Gastroesophageal sphincter (tissue), 4 donors: Measurements from ENCODE around the gene DCAF8. TPM values are rescaled to one million over a fixed set of nuclear protein-coding genes. Genes with fewer than 3 reads are reported as not detected.

ENCODE experiments used
- ATAC-seq: fragments of 150-250 bp; one replicate; pipeline ENCODE4 v1.9.1; 2016; ENCODE audit warnings: mild to moderate bottlenecking, moderate library complexity
- H3K27ac ChIP-seq, 4 donors: fragments of 200-600 bp; sonication (generic) in 3 of 4; 1 replicate in 3 of 4; 2 replicates in 1 of 4; pipeline ENCODE4 v1.5.1; 2016 to 2019
- H3K27me3 ChIP-seq: fragments of 200-600 bp; sonication (generic); one replicate; pipeline ENCODE4 v1.5.1; 2019
- H3K36me3 ChIP-seq, 2 donors: fragments of 200-600 bp; sonication (generic); one replicate each; pipeline ENCODE4 v1.5.1; 2019; ENCODE audit warnings: control low read depth in 1 of 2
- H3K4me1 ChIP-seq, 3 donors: fragments of 200-600 bp; sonication (generic); 1 replicate in 2 of 3; 2 replicates in 1 of 3; pipeline ENCODE4 v1.5.1; 2016 to 2019; ENCODE audit warnings: control low read depth in 2 of 3
- H3K4me3 ChIP-seq, 2 donors: fragments of 200-600 bp; sonication (generic); one replicate each; pipeline ENCODE4 v1.5.1; 2019; ENCODE audit warnings: mild to moderate bottlenecking in 1 of 2, moderate library complexity in 1 of 2
- H3K9me3 ChIP-seq, 3 donors: fragments of 200-600 bp; sonication (generic); one replicate each; pipeline ENCODE4 v1.5.1; 2017 to 2019; ENCODE audit warnings: control low read depth in 2 of 3
- EP300 ChIP-seq: sonication (generic); formaldehyde crosslinking; IDR thresholded peaks from one replicate; pipeline ENCODE4 v1.6.1; 2017; ENCODE audit warnings: antibody characterized with exemption, mild to moderate bottlenecking
- POLR2A ChIP-seq, 2 donors: fragments of 450-650 bp; IDR thresholded peaks; one replicate each; pipeline ENCODE4 v1.6.1; 2017; ENCODE audit warnings: antibody characterized with exemption in 2 of 2, mild to moderate bottlenecking in 2 of 2, moderate library complexity in 1 of 2
- POLR2AphosphoS5 ChIP-seq: sonication (generic); formaldehyde crosslinking; IDR thresholded peaks from one replicate; pipeline ENCODE4 v1.6.1; 2017; ENCODE audit warnings: antibody characterized with exemption
- WGBS, 2 donors: methylation state at CpG; one replicate each; pipeline ENCODE4 v1.1.5; 2018; ENCODE audit warnings: low coverage in 1 of 2; 5-methylcytosine and 5-hydroxymethylcytosine counted together
- total RNA-seq, 4 donors: library from RNA; depleted of rRNA; stranded (reverse); fragments of >200 nt; gene quantifications; one replicate each; pipeline ENCODE4 v1.1.0, GENCODE V29; 2016
- TF ChIP-seq, protein P1 (sequence below), 4 experiments: fragments of 200-600 bp in 2 of 4; fragments of 450-650 bp in 2 of 4; sonication (generic) in 1 of 4; IDR thresholded peaks; one replicate each; pipeline ENCODE4 v1.5.1; 2017 to 2019; ENCODE audit warnings: antibody characterized with exemption in 4 of 4, mild to moderate bottlenecking in 2 of 4, moderate library complexity in 2 of 4

DCAF8 gene
- total RNA-seq, 4 donors from 2014 or later = 154 to 211 (median 159) TPM

- H3K4me1 ChIP-seq = peaks cover 3 to 46% (median 18%) of the 10 kb centered on the region in 3 donors
- 22 to 61% methylated on average over 5 to 11 of the region's 16 CpGs for WGBS, 2 donors
- TF ChIP-seq POLR2AphosphoS5 = no peak
- TF ChIP-seq EP300 = no peak
- no peak for TF ChIP-seq POLR2A (IDR thresholded peaks at IDR 0.05)
- TF ChIP-seq, protein P1, sequence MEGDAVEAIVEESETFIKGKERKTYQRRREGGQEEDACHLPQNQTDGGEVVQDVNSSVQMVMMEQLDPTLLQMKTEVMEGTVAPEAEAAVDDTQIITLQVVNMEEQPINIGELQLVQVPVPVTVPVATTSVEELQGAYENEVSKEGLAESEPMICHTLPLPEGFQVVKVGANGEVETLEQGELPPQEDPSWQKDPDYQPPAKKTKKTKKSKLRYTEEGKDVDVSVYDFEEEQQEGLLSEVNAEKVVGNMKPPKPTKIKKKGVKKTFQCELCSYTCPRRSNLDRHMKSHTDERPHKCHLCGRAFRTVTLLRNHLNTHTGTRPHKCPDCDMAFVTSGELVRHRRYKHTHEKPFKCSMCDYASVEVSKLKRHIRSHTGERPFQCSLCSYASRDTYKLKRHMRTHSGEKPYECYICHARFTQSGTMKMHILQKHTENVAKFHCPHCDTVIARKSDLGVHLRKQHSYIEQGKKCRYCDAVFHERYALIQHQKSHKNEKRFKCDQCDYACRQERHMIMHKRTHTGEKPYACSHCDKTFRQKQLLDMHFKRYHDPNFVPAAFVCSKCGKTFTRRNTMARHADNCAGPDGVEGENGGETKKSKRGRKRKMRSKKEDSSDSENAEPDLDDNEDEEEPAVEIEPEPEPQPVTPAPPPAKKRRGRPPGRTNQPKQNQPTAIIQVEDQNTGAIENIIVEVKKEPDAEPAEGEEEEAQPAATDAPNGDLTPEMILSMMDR (IDR thresholded peaks at IDR 0.05) = peak; percentile 97 to 99 (median 98)
- ATAC-seq = peak; percentile 77
- peak overlapping the region in 1 of 4 donors; percentile 60 for H3K27ac ChIP-seq
- no peaks in the 10 kb centered on the region for H3K27me3 ChIP-seq
- H3K9me3 ChIP-seq = no peaks in the 10 kb centered on the region
- no peaks in the 10 kb centered on the region for H3K36me3 ChIP-seq
- H3K4me3 ChIP-seq = no peak overlapping the region
Measured at GRCh38 chr1:160193091-160193819, 69.1 kb downstream of the DCAF8 start.

DNA sequence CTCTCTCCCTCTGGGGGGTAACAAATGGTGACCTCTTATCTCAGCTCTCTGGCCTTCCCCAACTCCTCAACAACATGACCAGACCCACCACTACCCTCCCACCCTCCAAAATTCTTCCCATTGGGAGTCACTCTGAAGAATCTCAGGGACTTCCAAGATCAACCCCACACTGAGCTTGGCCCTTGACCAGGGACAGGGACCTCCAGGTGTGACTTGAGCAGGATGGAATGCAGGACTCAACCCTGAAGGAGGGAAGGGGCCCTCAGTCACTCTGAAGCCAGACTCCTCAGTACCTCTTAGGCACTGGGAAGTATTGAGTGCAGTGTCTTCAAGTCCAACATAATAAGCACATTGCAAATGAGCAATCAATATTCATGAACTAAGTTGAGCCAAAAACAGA is 70.1 kb downstream of the DCAF8 start:
- no peak for ATAC-seq
- H3K36me3 ChIP-seq = no peaks in the 10 kb centered on the region
- no peaks in the 10 kb centered on the region for H3K9me3 ChIP-seq
- H3K4me1 ChIP-seq = peaks cover 3 to 46% (median 18%) of the 10 kb centered on the region in 3 donors
- peak overlapping the region in 1 of 4 donors; percentile 60 for H3K27ac ChIP-seq
- H3K27me3 ChIP-seq = no peaks in the 10 kb centered on the region
- H3K4me3 ChIP-seq = no peak overlapping the region
- TF ChIP-seq, protein P1 (IDR thresholded peaks at IDR 0.05) = no peak
- TF ChIP-seq EP300 = no peak
- TF ChIP-seq POLR2AphosphoS5 = no peak
- TF ChIP-seq POLR2A (IDR thresholded peaks at IDR 0.05) = no peak

- Histone ChIP-seq H3K4me1 (peaks cover 3 to 46% (median 18%) of the 10 kb centered on the region in 3 donors), H3K36me3 (no peaks in the 10 kb centered on the region), H3K27ac (peak overlapping the region in 1 of 4 donors; percentile 60), H3K27me3 (no peaks in the 10 kb centered on the region), H3K9me3 (no peaks in the 10 kb centered on the region), H3K4me3 (no peak overlapping the region)
- WGBS, 2 donors = no CpG with 5 or more reads among the region's 3 CpGs
- no peak for TF ChIP-seq POLR2AphosphoS5
- no peak for TF ChIP-seq EP300
- no peak for TF ChIP-seq POLR2A (IDR thresholded peaks at IDR 0.05)
- TF ChIP-seq, protein P1 (IDR thresholded peaks at IDR 0.05) = no peak
- ATAC-seq = no peak
Measured at GRCh38 chr1:160191756-160192155, 70.6 kb downstream of the DCAF8 start.

GRCh38 chr1:160189649-160190625 is 72.4 kb downstream of the DCAF8 start, which contains the start of gene CASQ1:
Gene CASQ1, plus strand, starts transcription at chr1:160190575. Its CDS starts 177 bp downstream, at chr1:160190752.
- TF ChIP-seq POLR2AphosphoS5 (no peak), POLR2A (IDR thresholded peaks at IDR 0.05) (no peak), EP300 (no peak)
- TF ChIP-seq, protein P1 (IDR thresholded peaks at IDR 0.05) = no peak
- Histone ChIP-seq H3K36me3 (no peaks in the 10 kb centered on the region), H3K9me3 (no peaks in the 10 kb centered on the region), H3K27ac (peak within 1 kb of the TSS in 2 of 4 donors; percentile 39 to 63), H3K27me3 (no peaks in the 10 kb centered on the region), H3K4me1 (peaks cover 3 to 46% (median 18%) of the 10 kb centered on the region in 3 donors), H3K4me3 (no peak within 1 kb of the TSS)
- peak; percentile 49 for ATAC-seq
- 31 to 44% methylated on average over 7 to 8 of the region's 15 CpGs for WGBS, 2 donors
